K562 (cell line): ENCODE results near the gene HMG20B. TPM values are rescaled to one million over a fixed set of nuclear protein-coding genes. Genes with fewer than 3 reads are reported as not detected.
A peak's percentile ranks its signal among the peaks of the same experiment; 100 is the strongest.

ENCODE experiments used
- CEBPB ChIP-seq: fragments of 450-650 bp; IDR thresholded peaks from 2 replicates; pipeline ENCODE4 v1.6.1; 2016; ENCODE audit warnings: missing genetic modification characterization, missing compliant biosample characterization
- CTBP1 ChIP-seq: fragments of 450-650 bp; IDR thresholded peaks from 2 replicates; pipeline ENCODE4 v1.6.1; 2016; ENCODE audit warnings: borderline replicate concordance
- ELF2 ChIP-seq: fragments of 250-450 bp; sonication (Bioruptor Pico); IDR thresholded peaks from 2 replicates; pipeline ENCODE4 v1.5.0; 2021; ENCODE audit warnings: mild to moderate bottlenecking
- GABPA ChIP-seq: fragments of 200-800 bp; sonication (Bioruptor generic); conservative IDR thresholded peaks from 2 replicates; pipeline ENCODE4 v1.6.1; 2016; ENCODE audit warnings: low read depth, missing genetic modification characterization, missing compliant biosample characterization
- HNRNPUL1 ChIP-seq: fragments of 200-400 bp; formaldehyde crosslinking; IDR thresholded peaks from 2 replicates; pipeline ENCODE4 v1.6.1; 2017; ENCODE audit warnings: low read length
- IRF2 ChIP-seq: sonication (generic); formaldehyde crosslinking; IDR thresholded peaks from 2 replicates; pipeline ENCODE4 v1.8.1; 2022; ENCODE audit warnings: mild to moderate bottlenecking, missing genetic modification reagents
- KLF10 ChIP-seq: fragments of 250-450 bp; sonication (Bioruptor Pico); IDR thresholded peaks from 2 replicates; pipeline ENCODE4 v1.6.1; 2021; ENCODE audit warnings: matching md5 sums
- MTA2 ChIP-seq: fragments of 450-650 bp; IDR thresholded peaks from 2 replicates; pipeline ENCODE4 v1.6.1; 2016; ENCODE audit warnings: low read depth
- POLR3G ChIP-seq: IDR thresholded peaks from 2 replicates; pipeline ENCODE4 v1.6.1; 2011; ENCODE audit not compliant: insufficient read length, insufficient replicate concordance; ENCODE audit errors: extremely low read depth
- PRMT5 ChIP-seq: sonication (generic); formaldehyde crosslinking; IDR thresholded peaks from 2 replicates; pipeline ENCODE4 v1.5.0; 2020; ENCODE audit warnings: missing genetic modification reagents
- SAFB ChIP-seq: fragments of 200-400 bp; formaldehyde crosslinking; IDR thresholded peaks from 2 replicates; pipeline ENCODE4 v1.6.1; 2017; ENCODE audit warnings: low read depth, low read length, borderline replicate concordance
- ZKSCAN8 ChIP-seq: fragments of 200-800 bp; sonication (Bioruptor generic); IDR thresholded peaks from 2 replicates; pipeline ENCODE4 v1.6.1; 2016; ENCODE audit warnings: missing genetic modification characterization, missing compliant biosample characterization
- ZNF274 ChIP-seq: IDR thresholded peaks from 2 replicates; pipeline ENCODE4 v1.6.1; 2011; ENCODE audit warnings: low read depth, mild to moderate bottlenecking, low read length, moderate library complexity, borderline replicate concordance
- ZNF436 ChIP-seq: fragments of 250-450, 450-650 bp; sonication (Bioruptor Pico); formaldehyde crosslinking; IDR thresholded peaks from 2 replicates; pipeline ENCODE4 v1.7.0; 2020; ENCODE audit warnings: mild to moderate bottlenecking
- ZNF764 ChIP-seq: fragments of 250-450 bp; sonication (Bioruptor Pico); IDR thresholded peaks from 2 replicates; pipeline ENCODE4 v1.4.0; 2020; ENCODE audit warnings: low read depth, mild to moderate bottlenecking, moderate library complexity
- polyA plus RNA-seq, 8 experiments: library from polyadenylated mRNA; depleted of rRNA in 4 of 8; stranded (reverse) in 5 of 8; unstranded in 3 of 8; fragments of >200 nt; fragmentation: Nextera tagmentation in 2 of 8; fragmentation: Illumina TruSeq in 1 of 8; extraction: Ambion mirVana in 2 of 8; extraction: Trizol in 1 of 8; gene quantifications; 2 replicates each; pipeline versions ENCODE4 v1.2.1 to v1.2.3, GENCODE V29; 2011 to 2014; ENCODE audit warnings: inconsistent platforms in 1 of 8, missing spikeins in 1 of 8
- total RNA-seq, 7 experiments: library from RNA; depleted of rRNA in 6 of 7; stranded (reverse); fragments of >200 nt in 6 of 7; fragmentation: Illumina TruSeq in 2 of 7; extraction: Trizol in 2 of 7; gene quantifications; 2 replicates each; pipeline versions ENCODE4 v1.2.1 to v1.2.3, GENCODE V29; 2011 to 2021; ENCODE audit warnings: low replicate concordance in 1 of 7
- TF ChIP-seq, protein P1 (sequence below): sonication (generic); formaldehyde crosslinking; IDR thresholded peaks from 2 replicates; pipeline ENCODE4 v1.8.1; 2023; ENCODE audit warnings: mild to moderate bottlenecking, missing genetic modification reagents
- TF ChIP-seq, protein P2 (sequence below), 2 experiments: fragments of 450-650 bp; conservative IDR thresholded peaks; 2 replicates each; pipeline ENCODE4 v1.6.1; 2017; ENCODE audit warnings: mild to moderate bottlenecking in 2 of 2, moderate library complexity in 2 of 2
- TF ChIP-seq, protein P3 (sequence below): fragments of 450-650 bp; IDR thresholded peaks from 2 replicates; pipeline ENCODE4 v1.6.1; 2016; ENCODE audit warnings: antibody characterized with exemption
- TF ChIP-seq, protein P4 (sequence below): sonication (generic); formaldehyde crosslinking; IDR thresholded peaks from 2 replicates; pipeline ENCODE4 v1.9.0; 2022; ENCODE audit warnings: mild to moderate bottlenecking, missing genetic modification reagents
- TF ChIP-seq, protein P5 (sequence below): sonication (generic); formaldehyde crosslinking; IDR thresholded peaks from 2 replicates; pipeline ENCODE4 v1.8.1; 2022; ENCODE audit warnings: missing genetic modification reagents
- TF ChIP-seq, protein P6 (sequence below): fragments of 450-650 bp; formaldehyde crosslinking; IDR thresholded peaks from 2 replicates; pipeline ENCODE4 v1.4.0; 2020; ENCODE audit warnings: mild to moderate bottlenecking, moderate library complexity

Gene HMG20B
- total and polyA plus RNA-seq, 9 of the 15 experiments (the other 6 are each of a cell fraction or from before 2014, with no cell fraction given) = 0.35 to 172 (median 38.6) TPM

DNA sequence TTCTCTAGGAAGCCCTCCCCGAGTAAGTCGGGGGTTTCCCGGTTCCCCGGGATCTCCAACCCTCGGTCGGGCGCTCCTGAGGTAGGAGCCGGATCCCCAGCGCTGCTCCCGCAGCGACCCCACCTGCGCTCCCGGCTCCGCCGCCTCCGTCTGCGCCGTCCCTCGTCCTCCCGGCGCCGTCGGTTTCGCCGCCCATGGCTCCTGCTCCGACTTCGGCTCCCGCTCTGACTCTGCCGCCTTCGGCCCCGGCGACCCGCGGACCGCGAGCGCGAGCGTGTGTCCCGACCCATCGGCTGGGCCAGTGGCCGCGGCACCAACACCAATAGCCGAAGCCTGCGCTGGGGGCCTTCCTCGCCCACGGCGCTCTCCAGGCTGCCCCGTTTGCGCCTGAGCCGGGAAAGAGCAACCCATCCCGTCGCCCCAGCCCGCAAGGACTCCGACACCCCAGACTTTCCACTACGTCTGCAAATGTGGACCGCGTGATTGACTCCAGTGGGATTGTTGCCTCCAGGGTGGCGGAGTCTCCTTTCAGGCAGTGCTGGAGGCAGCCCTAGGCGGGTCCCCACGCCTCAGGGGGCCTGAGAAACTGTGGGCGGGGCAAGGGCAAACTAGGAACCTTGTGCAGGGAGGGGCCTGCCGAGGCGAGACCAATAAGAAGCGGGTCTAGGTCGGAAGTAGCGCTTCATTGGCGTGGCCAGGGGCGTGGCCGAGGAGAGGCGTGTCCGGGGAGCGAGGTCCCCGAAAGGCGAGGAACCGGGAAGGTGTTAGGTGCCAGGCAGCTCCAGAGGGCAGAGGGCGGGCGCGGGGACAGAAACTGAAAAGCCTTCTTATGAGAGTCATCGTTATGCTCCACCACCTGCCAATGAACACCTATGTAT is 54.0 kb downstream of the HMG20B start, which contains the start of gene CACTIN (continued):
- no peak for TF ChIP-seq ZNF764
- no peak for TF ChIP-seq CEBPB (tag)
- TF ChIP-seq, protein P1, sequence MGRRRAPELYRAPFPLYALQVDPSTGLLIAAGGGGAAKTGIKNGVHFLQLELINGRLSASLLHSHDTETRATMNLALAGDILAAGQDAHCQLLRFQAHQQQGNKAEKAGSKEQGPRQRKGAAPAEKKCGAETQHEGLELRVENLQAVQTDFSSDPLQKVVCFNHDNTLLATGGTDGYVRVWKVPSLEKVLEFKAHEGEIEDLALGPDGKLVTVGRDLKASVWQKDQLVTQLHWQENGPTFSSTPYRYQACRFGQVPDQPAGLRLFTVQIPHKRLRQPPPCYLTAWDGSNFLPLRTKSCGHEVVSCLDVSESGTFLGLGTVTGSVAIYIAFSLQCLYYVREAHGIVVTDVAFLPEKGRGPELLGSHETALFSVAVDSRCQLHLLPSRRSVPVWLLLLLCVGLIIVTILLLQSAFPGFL (CRISPR knock-in tag) = no peak
- TF ChIP-seq, protein P2, sequence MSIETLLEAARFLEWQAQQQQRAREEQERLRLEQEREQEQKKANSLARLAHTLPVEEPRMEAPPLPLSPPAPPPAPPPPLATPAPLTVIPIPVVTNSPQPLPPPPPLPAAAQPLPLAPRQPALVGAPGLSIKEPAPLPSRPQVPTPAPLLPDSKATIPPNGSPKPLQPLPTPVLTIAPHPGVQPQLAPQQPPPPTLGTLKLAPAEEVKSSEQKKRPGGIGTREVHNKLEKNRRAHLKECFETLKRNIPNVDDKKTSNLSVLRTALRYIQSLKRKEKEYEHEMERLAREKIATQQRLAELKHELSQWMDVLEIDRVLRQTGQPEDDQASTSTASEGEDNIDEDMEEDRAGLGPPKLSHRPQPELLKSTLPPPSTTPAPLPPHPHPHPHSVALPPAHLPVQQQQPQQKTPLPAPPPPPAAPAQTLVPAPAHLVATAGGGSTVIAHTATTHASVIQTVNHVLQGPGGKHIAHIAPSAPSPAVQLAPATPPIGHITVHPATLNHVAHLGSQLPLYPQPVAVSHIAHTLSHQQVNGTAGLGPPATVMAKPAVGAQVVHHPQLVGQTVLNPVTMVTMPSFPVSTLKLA (conservative IDR thresholded peaks at IDR 0.05) = peak; percentile 97
- TF ChIP-seq ZNF436 (CRISPR knock-in tag) = no peak
- TF ChIP-seq, protein P3, sequence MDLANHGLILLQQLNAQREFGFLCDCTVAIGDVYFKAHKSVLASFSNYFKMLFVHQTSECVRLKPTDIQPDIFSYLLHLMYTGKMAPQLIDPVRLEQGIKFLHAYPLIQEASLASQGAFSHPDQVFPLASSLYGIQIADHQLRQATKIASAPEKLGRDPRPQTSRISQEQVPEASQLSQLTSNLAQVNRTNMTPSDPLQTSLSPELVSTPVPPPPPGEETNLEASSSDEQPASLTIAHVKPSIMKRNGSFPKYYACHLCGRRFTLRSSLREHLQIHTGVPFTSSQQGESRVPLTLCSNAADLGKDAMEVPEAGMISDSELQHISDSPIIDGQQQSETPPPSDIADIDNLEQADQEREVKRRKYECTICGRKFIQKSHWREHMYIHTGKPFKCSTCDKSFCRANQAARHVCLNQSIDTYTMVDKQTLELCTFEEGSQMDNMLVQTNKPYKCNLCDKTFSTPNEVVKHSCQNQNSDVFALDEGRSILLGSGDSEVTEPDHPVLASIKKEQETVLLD = no peak
- peak; percentile 80; the same call in 1 of the 2 replicates for TF ChIP-seq CTBP1
- no peak for TF ChIP-seq POLR3G
- TF ChIP-seq IRF2 (CRISPR knock-in tag) = no peak
- no peak for TF ChIP-seq ZNF274
- TF ChIP-seq, protein P4, sequence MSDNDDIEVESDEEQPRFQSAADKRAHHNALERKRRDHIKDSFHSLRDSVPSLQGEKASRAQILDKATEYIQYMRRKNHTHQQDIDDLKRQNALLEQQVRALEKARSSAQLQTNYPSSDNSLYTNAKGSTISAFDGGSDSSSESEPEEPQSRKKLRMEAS = peak; percentile 80
- TF ChIP-seq PRMT5 (CRISPR knock-in tag) = no peak
- peak; percentile 59; the same call in 1 of the 2 replicates for TF ChIP-seq GABPA (tag)
- TF ChIP-seq ZKSCAN8 (CRISPR knock-in tag) = no peak
- no peak for TF ChIP-seq HNRNPUL1
- TF ChIP-seq ELF2 (CRISPR knock-in tag) = peak; percentile 53; the same call in 1 of the 2 replicates
- no peak for TF ChIP-seq MTA2
- no peak for TF ChIP-seq SAFB
- no peak for TF ChIP-seq KLF10 (CRISPR knock-in tag)
- TF ChIP-seq, protein P5, sequence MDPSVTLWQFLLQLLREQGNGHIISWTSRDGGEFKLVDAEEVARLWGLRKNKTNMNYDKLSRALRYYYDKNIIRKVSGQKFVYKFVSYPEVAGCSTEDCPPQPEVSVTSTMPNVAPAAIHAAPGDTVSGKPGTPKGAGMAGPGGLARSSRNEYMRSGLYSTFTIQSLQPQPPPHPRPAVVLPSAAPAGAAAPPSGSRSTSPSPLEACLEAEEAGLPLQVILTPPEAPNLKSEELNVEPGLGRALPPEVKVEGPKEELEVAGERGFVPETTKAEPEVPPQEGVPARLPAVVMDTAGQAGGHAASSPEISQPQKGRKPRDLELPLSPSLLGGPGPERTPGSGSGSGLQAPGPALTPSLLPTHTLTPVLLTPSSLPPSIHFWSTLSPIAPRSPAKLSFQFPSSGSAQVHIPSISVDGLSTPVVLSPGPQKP (CRISPR knock-in tag) = no peak
- TF ChIP-seq, protein P6, sequence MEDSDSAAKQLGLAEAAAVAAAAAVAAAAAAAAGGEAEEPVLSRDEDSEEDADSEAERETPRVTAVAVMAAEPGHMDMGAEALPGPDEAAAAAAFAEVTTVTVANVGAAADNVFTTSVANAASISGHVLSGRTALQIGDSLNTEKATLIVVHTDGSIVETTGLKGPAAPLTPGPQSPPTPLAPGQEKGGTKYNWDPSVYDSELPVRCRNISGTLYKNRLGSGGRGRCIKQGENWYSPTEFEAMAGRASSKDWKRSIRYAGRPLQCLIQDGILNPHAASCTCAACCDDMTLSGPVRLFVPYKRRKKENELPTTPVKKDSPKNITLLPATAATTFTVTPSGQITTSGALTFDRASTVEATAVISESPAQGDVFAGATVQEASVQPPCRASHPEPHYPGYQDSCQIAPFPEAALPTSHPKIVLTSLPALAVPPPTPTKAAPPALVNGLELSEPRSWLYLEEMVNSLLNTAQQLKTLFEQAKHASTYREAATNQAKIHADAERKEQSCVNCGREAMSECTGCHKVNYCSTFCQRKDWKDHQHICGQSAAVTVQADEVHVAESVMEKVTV = no peak
